MM.1S (cell line): ENCODE measurements around the gene PTGES3.

Experiments used
- DNase-seq: peaks from one replicate; pipeline ENCODE4 v3.0.0-alpha.2; 2015
- H2AFZ ChIP-seq: fragments of 300-600 bp; sonication (generic); 2 replicates; pipeline ENCODE4 v1.6.0; 2016; ENCODE audit warnings: antibody characterized with exemption, low read length
- H3F3A ChIP-seq: fragments of 300-600 bp; sonication (generic); 2 replicates; pipeline ENCODE4 v1.6.1; 2016; ENCODE audit warnings: mild to moderate bottlenecking, antibody characterized with exemption, low read length, moderate library complexity, mixed read lengths; ENCODE audit not compliant: insufficient read depth
- H3K27ac ChIP-seq: fragments of 300-600 bp; sonication (generic); 2 replicates; pipeline ENCODE4 v1.5.1; 2016; ENCODE audit warnings: mild to moderate bottlenecking, low read length
- H3K27me3 ChIP-seq: fragments of 300-600 bp; sonication (generic); replicated peaks from 2 replicates; pipeline ENCODE4 v1.6.0; 2016; ENCODE audit warnings: low read length; ENCODE audit not compliant: insufficient read depth
- H3K36me3 ChIP-seq: fragments of 300-600 bp; sonication (generic); replicated peaks from 2 replicates; pipeline ENCODE4 v1.6.1; 2016; ENCODE audit warnings: mild to moderate bottlenecking, low read length, mixed read lengths; ENCODE audit not compliant: insufficient read depth
- H3K4me1 ChIP-seq: fragments of 300-600 bp; sonication (generic); 2 replicates; pipeline ENCODE4 v1.6.1; 2016; ENCODE audit warnings: low read length, mixed read lengths
- H3K4me2 ChIP-seq: fragments of 300-600 bp; sonication (generic); 2 replicates; pipeline ENCODE4 v1.6.0; 2016; ENCODE audit warnings: low read depth, low read length
- H3K4me3 ChIP-seq: fragments of 300-600 bp; sonication (generic); 2 replicates; pipeline ENCODE4 v1.5.1; 2016; ENCODE audit warnings: low read length, mixed read lengths
- H3K79me2 ChIP-seq: fragments of 300-600 bp; sonication (generic); 2 replicates; pipeline ENCODE4 v1.6.1; 2016; ENCODE audit warnings: mixed run types, low read length, mixed read lengths
- H3K9ac ChIP-seq: fragments of 300-600 bp; sonication (generic); 2 replicates; pipeline ENCODE4 v1.6.1; 2016; ENCODE audit warnings: low read length, mixed read lengths
- H3K9me2 ChIP-seq: fragments of 300-600 bp; sonication (generic); replicated peaks from 2 replicates; pipeline ENCODE4 v1.6.1; 2016; ENCODE audit warnings: mild to moderate bottlenecking, low read length, mixed read lengths; ENCODE audit not compliant: insufficient read depth
- H3K9me3 ChIP-seq: fragments of 300-600 bp; sonication (generic); replicated peaks from 2 replicates; pipeline ENCODE4 v1.6.1; 2016; ENCODE audit warnings: mild to moderate bottlenecking, low read length, mixed read lengths; ENCODE audit not compliant: insufficient read depth
- H4K20me1 ChIP-seq: fragments of 300-600 bp; sonication (generic); 2 replicates; pipeline ENCODE4 v1.6.1; 2016; ENCODE audit warnings: mild to moderate bottlenecking, low read length, moderate library complexity, mixed read lengths; ENCODE audit not compliant: insufficient read depth
- CTCF ChIP-seq: fragments of 300-600 bp; sonication (generic); IDR thresholded peaks from 2 replicates; pipeline ENCODE4 v1.5.1; 2016; ENCODE audit warnings: antibody characterized with exemption, low read length, mixed read lengths
- EZH2 ChIP-seq: fragments of 300-600 bp; sonication (generic); optimal IDR thresholded peaks from 2 replicates; pipeline ENCODE3; 2017; ENCODE audit warnings: low read depth, mild to moderate bottlenecking, antibody characterized with exemption, low read length, mixed read lengths
- EZH2phosphoT487 ChIP-seq: fragments of 300-600 bp; sonication (generic); IDR thresholded peaks from 2 replicates; pipeline ENCODE4 v1.6.1; 2018; ENCODE audit warnings: antibody characterized with exemption, low read length

PTGES3 gene

GRCh38 chr12:56622535-56622934, 65.5 kb downstream of the PTGES3 start:
- Histone ChIP-seq H3K36me3 (peaks cover 6% of the 10 kb centered on the region), H3K4me3 (no peak overlapping the region), H3K79me2 (peaks cover 100% of the 10 kb centered on the region), H3K27ac (no peak overlapping the region), H3K4me2 (no peak overlapping the region), H3K9ac (no peak overlapping the region), H3F3A (no peaks in the 10 kb centered on the region; the same call in 1 of the 2 replicates), H4K20me1 (peaks cover 45% of the 10 kb centered on the region), H3K9me3 (no peaks in the 10 kb centered on the region), H2AFZ (no peak overlapping the region), H3K9me2 (no peaks in the 10 kb centered on the region), H3K4me1 (peaks cover 4% of the 10 kb centered on the region; the same call in 1 of the 2 replicates), H3K27me3 (no peaks in the 10 kb centered on the region)
- TF ChIP-seq CTCF = no peak
- no peak for TF ChIP-seq EZH2phosphoT487
- TF ChIP-seq EZH2 = no peak
- DNase-seq = no peak

GRCh38 chr12:56616925-56617324, 71.2 kb downstream of the PTGES3 start:
- no peaks in the 10 kb centered on the region for H3K27me3 ChIP-seq
- TF ChIP-seq EZH2 (no peak), CTCF (no peak), EZH2phosphoT487 (no peak)
- H3K4me2 ChIP-seq = no peak overlapping the region
- H3K79me2 ChIP-seq = peaks cover 84% of the 10 kb centered on the region
- no peak overlapping the region for H3K4me3 ChIP-seq
- no peak for DNase-seq
- no peaks in the 10 kb centered on the region for H3K4me1 ChIP-seq
- peaks cover 17% of the 10 kb centered on the region for H4K20me1 ChIP-seq
- no peak overlapping the region for H3K27ac ChIP-seq
- H3K9me3 ChIP-seq = no peaks in the 10 kb centered on the region
- H3F3A ChIP-seq = no peaks in the 10 kb centered on the region; the same call in 1 of the 2 replicates
- H3K9ac ChIP-seq = no peak overlapping the region
- no peaks in the 10 kb centered on the region for H3K9me2 ChIP-seq
- H2AFZ ChIP-seq = no peak overlapping the region
- peaks cover 14% of the 10 kb centered on the region for H3K36me3 ChIP-seq

GRCh38 chr12:56616244-56616643, 71.8 kb downstream of the PTGES3 start:
- peaks cover 77% of the 10 kb centered on the region for H3K79me2 ChIP-seq
- no peak for DNase-seq
- peaks cover 17% of the 10 kb centered on the region for H4K20me1 ChIP-seq
- H2AFZ ChIP-seq = no peak overlapping the region
- no peaks in the 10 kb centered on the region for H3K27me3 ChIP-seq
- no peak overlapping the region for H3K27ac ChIP-seq
- peaks cover 20% of the 10 kb centered on the region for H3K36me3 ChIP-seq
- H3K4me1 ChIP-seq = no peaks in the 10 kb centered on the region
- no peak overlapping the region for H3K4me3 ChIP-seq
- no peaks in the 10 kb centered on the region for H3K9me3 ChIP-seq
- H3K9ac ChIP-seq = no peak overlapping the region
- H3K9me2 ChIP-seq = no peaks in the 10 kb centered on the region
- no peak for TF ChIP-seq EZH2
- no peak for TF ChIP-seq CTCF
- no peak for TF ChIP-seq EZH2phosphoT487
- no peak overlapping the region for H3K4me2 ChIP-seq
- H3F3A ChIP-seq = no peaks in the 10 kb centered on the region; the same call in 1 of the 2 replicates
